A549 (cell line): ENCODE measurements around the gene CFH. TPM values are rescaled to one million over a fixed set of nuclear protein-coding genes. Genes with fewer than 3 reads are reported as not detected.

Experiments used
- ATAC-seq, 2 experiments: fragments of 200-7000 bp in 1 of 2; fragments of >200 bp in 1 of 2; cut with Nextera tagmentation in 1 of 2; cut with Tn5 transposase in 1 of 2; 3 replicates each; pipeline versions ENCODE4 v1.8.0 to v1.9.1; 2018 to 2020; ENCODE audit warnings: mild to moderate bottlenecking in 1 of 2, moderate library complexity in 1 of 2
- CTCF ChIA-PET: fragments of 300-600 bp; sonication (Branson Sonifier 250); formaldehyde crosslinking; extraction: SDS; loops from one replicate; lab custom pipeline; 2021; ENCODE audit warnings: antibody characterized with exemption, inconsistent platforms; lab: Yijun Ruan, JAX
- POLR2A ChIA-PET: fragments of 350-600 bp; formaldehyde crosslinking; extraction: SDS; loops from one replicate; lab custom pipeline; 2021; ENCODE audit warnings: antibody characterized with exemption, inconsistent platforms; lab: Yijun Ruan, JAX
- DNase-seq, 2 experiments: peaks; one replicate each; pipeline versions ENCODE4 v3.0.0 to v3.0.0-alpha.2; 2011 to 2016; ENCODE audit warnings: low read depth in 1 of 2, low spot score in 1 of 2
- FAIRE-seq: peaks from 2 replicates; lab custom pipeline; 2011; peaks lifted over from hg19 to GRCh38; lab: Jason Lieb, UNC
- H3K27ac ChIP-seq, 2 experiments: fragments of >200 bp; sonication (Bioruptor Twin); formaldehyde crosslinking; 3 replicates each; pipeline ENCODE4 v1.5.1; 2016 to 2017
- H3K4me1 ChIP-seq: fragments of >200 bp; sonication (Bioruptor Twin); formaldehyde crosslinking; 3 replicates; pipeline ENCODE4 v1.6.1; 2016
- H3K4me2 ChIP-seq: fragments of >200 bp; sonication (Bioruptor Twin); formaldehyde crosslinking; 3 replicates; pipeline ENCODE4 v1.6.1; 2016
- H3K4me3 ChIP-seq: fragments of >200 bp; sonication (Bioruptor Twin); formaldehyde crosslinking; 3 replicates; pipeline ENCODE4 v1.5.1; 2016
- H3K9me3 ChIP-seq: fragments of >200 bp; sonication (Bioruptor Twin); formaldehyde crosslinking; 3 replicates; pipeline ENCODE4 v1.6.1; 2016
- EHF ChIP-seq: fragments of 250-450 bp; sonication (Bioruptor Pico); IDR thresholded peaks from 2 replicates; pipeline ENCODE4 v1.5.0; 2020; ENCODE audit warnings: mild to moderate bottlenecking
- GATA3 ChIP-seq: IDR thresholded peaks from 2 replicates; pipeline ENCODE4 v1.6.1; 2012; ENCODE audit warnings: borderline replicate concordance
- HDAC2 ChIP-seq: fragments of 200-600 bp; sonication (generic); IDR thresholded peaks from 2 replicates; pipeline ENCODE4 v1.6.1; 2016
- HOXA7 ChIP-seq: fragments of 250-450 bp; sonication (Bioruptor Pico); IDR thresholded peaks from 2 replicates; pipeline ENCODE4 v1.5.0; 2020; ENCODE audit warnings: mild to moderate bottlenecking, moderate library complexity
- JUNB ChIP-seq: fragments of >200 bp; sonication (Bioruptor Twin); formaldehyde crosslinking; IDR thresholded peaks from 2 replicates; pipeline ENCODE4 v1.6.1; 2016
- KDM1A ChIP-seq: fragments of 200-600 bp; sonication (generic); IDR thresholded peaks from 2 replicates; pipeline ENCODE4 v1.6.1; 2016; ENCODE audit warnings: low read depth, mild to moderate bottlenecking
- MAZ ChIP-seq: fragments of 150-350 bp; IDR thresholded peaks from 2 replicates; pipeline ENCODE4 v1.6.1; 2014; ENCODE audit warnings: antibody characterized with exemption, low read depth, low read length, borderline replicate concordance
- PHF8 ChIP-seq: fragments of 200-600 bp; sonication (generic); IDR thresholded peaks from 2 replicates; pipeline ENCODE4 v1.6.1; 2016; ENCODE audit warnings: low read depth, mild to moderate bottlenecking, antibody characterized with exemption, moderate library complexity, borderline replicate concordance
- RAD21 ChIP-seq, 2 experiments: fragments of >200 bp in 1 of 2; sonication (Bioruptor Twin) in 1 of 2; formaldehyde crosslinking in 1 of 2; IDR thresholded peaks in 1 of 2; conservative IDR thresholded peaks in 1 of 2; 2 replicates in 1 of 2; 3 replicates in 1 of 2; pipeline ENCODE4 v1.6.1; 2012 to 2018; ENCODE audit warnings: inconsistent platforms in 1 of 2
- SMC3 ChIP-seq: fragments of >200 bp; sonication (Bioruptor Twin); formaldehyde crosslinking; IDR thresholded peaks from 3 replicates; pipeline ENCODE4 v1.6.1; 2018; ENCODE audit warnings: inconsistent platforms
- SREBF2 ChIP-seq: fragments of 450-650 bp; IDR thresholded peaks from 2 replicates; pipeline ENCODE4 v1.6.1; 2014; ENCODE audit warnings: mild to moderate bottlenecking, moderate library complexity
- WGBS: methylation state at CpG from one replicate; pipeline ENCODE4 v1.1.6; 2017; ENCODE audit errors: missing lambda C conversion rate; 5-methylcytosine and 5-hydroxymethylcytosine counted together
- polyA plus RNA-seq, 4 experiments: library from polyadenylated mRNA; depleted of rRNA in 3 of 4; stranded (reverse); fragments of >200 nt; fragmentation: RNase III in 1 of 4; extraction: RNeasy Plus Mini Kit Qiagen cat#74134 plus additional on column Dnase treatment in 1 of 4; gene quantifications; 2 replicates in 3 of 4; 3 replicates in 1 of 4; pipeline ENCODE4 v1.2.3, GENCODE V29; 2011 to 2017
- TF ChIP-seq, protein P1 (sequence below): fragments of 200-600 bp; sonication (generic); IDR thresholded peaks from 2 replicates; pipeline ENCODE4 v1.6.1; 2016; ENCODE audit warnings: antibody characterized with exemption, mild to moderate bottlenecking, moderate library complexity
- TF ChIP-seq, protein P2 (sequence below): IDR thresholded peaks from 2 replicates; pipeline ENCODE4 v1.6.1; 2012
- TF ChIP-seq, protein P3 (sequence below): fragments of >200 bp; sonication (Bioruptor Twin); formaldehyde crosslinking; IDR thresholded peaks from 3 replicates; pipeline ENCODE4 v1.5.1; 2016

The CFH gene
- polyA plus RNA-seq, 2 of the 4 experiments (the other 2 are of a cell fraction), result 8.2 to 68.1 TPM

DNA sequence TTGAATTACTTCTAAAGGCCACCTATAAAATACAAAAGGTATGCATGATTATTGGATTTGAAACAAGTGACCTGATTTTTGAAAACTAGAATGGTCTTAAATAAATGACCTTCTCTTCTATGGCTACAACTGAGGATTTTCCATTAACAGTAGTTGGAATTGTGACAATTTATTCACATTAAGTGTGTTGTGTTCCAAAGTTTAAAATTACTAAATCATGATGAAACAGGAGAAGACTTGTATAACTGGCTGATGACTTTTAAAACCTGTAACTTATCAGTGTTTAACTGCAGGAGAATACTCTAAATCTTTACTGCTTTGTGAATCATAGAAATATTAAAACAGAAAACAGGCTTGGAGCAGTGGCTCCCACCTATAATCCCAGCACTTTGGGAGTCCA is 48.2 kb upstream of the CFH start:
- POLR2A ChIA-PET, result no interaction called here
- no peak for ATAC-seq

DNA sequence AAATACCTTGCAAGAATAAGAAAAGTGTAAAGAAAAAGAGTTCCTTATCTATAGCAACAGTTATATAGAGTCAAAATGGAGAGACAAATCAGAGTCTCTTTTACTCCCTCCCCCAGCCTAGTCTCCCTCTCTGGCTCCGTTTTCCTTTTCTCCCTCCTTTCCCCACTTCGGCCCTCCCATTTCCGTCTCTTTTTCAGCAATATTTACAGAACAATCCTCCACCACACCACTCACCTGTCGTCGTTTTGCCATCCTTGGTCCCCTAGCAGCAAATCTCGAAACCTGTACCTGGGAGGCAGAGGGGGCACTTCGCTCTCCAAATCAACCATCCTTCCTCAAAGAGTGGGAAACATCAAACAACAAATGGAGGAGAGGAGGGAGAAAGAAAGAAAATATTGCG is 43.9 kb upstream of the CFH start:
- Histone ChIP-seq H3K4me2 (peak overlapping the region; percentile 86), H3K27ac (peak overlapping the region; percentile 64 to 78), H3K4me1 (0 out of 3 replicates have a peak, but pooled peaks cover 3% of the 10 kb centered on the region), H3K9me3 (no peaks in the 10 kb centered on the region), H3K4me3 (peak overlapping the region; percentile 69)
- peak in 1 of 2 experiments; percentile 37; a peak in 3 of 6 replicates for ATAC-seq
- ChIA-PET POLR2A (no interaction called here), CTCF (no interaction called here)
- TF ChIP-seq KDM1A (0 out of 2 replicates have a peak, but pooled peaks have one; percentile 26), GATA3 (no peak), MAZ (no peak)
- no peak for DNase-seq
- no peak for FAIRE-seq
- WGBS, result under 1% methylated on average over 8 of the region's 8 CpGs

More for the DNA sequence above, 48.2 kb upstream of the CFH start:
- Histone ChIP-seq H3K4me1 (0 out of 3 replicates have a peak, but pooled peaks cover 3% of the 10 kb centered on the region), H3K9me3 (no peaks in the 10 kb centered on the region), H3K4me3 (no peak overlapping the region), H3K4me2 (no peak overlapping the region), H3K27ac (no peak overlapping the region)
- CTCF ChIA-PET, result no interaction called here
- DNase-seq (no peak), FAIRE-seq (no peak)
- TF ChIP-seq EHF (CRISPR knock-in tag) (no peak), HDAC2 (no peak), HOXA7 (no peak), SMC3 (no peak)
- TF ChIP-seq, protein P1, sequence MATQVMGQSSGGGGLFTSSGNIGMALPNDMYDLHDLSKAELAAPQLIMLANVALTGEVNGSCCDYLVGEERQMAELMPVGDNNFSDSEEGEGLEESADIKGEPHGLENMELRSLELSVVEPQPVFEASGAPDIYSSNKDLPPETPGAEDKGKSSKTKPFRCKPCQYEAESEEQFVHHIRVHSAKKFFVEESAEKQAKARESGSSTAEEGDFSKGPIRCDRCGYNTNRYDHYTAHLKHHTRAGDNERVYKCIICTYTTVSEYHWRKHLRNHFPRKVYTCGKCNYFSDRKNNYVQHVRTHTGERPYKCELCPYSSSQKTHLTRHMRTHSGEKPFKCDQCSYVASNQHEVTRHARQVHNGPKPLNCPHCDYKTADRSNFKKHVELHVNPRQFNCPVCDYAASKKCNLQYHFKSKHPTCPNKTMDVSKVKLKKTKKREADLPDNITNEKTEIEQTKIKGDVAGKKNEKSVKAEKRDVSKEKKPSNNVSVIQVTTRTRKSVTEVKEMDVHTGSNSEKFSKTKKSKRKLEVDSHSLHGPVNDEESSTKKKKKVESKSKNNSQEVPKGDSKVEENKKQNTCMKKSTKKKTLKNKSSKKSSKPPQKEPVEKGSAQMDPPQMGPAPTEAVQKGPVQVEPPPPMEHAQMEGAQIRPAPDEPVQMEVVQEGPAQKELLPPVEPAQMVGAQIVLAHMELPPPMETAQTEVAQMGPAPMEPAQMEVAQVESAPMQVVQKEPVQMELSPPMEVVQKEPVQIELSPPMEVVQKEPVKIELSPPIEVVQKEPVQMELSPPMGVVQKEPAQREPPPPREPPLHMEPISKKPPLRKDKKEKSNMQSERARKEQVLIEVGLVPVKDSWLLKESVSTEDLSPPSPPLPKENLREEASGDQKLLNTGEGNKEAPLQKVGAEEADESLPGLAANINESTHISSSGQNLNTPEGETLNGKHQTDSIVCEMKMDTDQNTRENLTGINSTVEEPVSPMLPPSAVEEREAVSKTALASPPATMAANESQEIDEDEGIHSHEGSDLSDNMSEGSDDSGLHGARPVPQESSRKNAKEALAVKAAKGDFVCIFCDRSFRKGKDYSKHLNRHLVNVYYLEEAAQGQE, result no peak
- TF ChIP-seq, protein P2, sequence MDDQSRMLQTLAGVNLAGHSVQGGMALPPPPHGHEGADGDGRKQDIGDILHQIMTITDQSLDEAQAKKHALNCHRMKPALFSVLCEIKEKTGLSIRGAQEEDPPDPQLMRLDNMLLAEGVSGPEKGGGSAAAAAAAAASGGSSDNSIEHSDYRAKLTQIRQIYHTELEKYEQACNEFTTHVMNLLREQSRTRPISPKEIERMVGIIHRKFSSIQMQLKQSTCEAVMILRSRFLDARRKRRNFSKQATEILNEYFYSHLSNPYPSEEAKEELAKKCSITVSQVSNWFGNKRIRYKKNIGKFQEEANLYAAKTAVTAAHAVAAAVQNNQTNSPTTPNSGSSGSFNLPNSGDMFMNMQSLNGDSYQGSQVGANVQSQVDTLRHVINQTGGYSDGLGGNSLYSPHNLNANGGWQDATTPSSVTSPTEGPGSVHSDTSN, result no peak

DNA sequence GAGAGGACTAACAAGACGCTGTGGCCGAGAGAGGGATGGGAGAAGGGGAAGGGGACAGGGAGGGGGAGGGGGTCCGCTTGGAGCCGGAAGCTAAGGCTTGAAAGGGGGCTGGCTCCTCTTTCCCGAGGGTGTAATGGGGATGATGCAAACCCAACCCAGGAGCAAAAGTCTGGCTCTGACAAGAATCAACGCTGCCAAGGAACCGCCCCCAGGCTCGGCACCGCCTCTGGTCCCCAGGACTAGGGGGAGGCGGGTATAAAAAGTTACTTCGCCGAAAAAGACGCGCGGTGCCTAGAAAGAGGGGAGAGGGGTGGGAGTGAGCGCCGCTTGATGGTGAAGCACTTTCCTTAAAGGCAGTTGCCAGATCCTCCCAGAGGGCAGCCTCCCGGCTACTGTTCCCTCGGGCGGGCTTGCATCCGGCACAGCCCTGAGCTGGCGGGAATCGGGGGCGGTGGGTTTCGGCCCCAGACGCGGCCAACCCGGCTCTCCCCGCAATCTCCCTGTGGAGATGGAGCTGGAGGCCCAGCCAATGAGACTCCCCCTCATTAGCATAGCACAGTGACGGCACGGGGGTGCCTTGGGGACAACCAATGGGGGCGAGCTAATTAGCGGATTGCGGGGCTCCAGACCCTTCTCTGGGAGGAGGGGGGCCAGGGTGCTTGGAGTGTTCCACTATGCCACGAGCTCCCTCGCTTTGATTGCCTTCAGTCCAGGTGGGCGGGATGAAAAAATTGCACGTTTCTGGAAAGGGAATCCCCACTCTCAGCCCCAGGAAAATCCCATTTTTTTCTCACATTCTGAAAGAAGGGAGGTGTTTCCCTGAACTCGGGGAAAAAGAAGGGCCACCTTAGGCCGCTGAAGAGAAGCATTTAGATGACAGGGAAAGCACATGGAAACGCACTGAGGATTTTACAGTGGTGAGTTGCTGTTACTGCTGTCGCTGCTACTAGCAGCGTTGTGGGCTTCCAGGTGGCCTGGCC is 43.2 kb upstream of the CFH start, which contains the start of gene KCNT2:
Gene KCNT2 (minus strand): TSS at position 51 of the 980 bp plus-strand sequence. CDS start 131 bp downstream, outside the sequence.
- ChIA-PET POLR2A (no interaction called here), CTCF (interaction anchor here (0.7 kb wide), 1 partner anchor 8 kb away, joined by 4 read pairs; no protein-coding TSS in a partner anchor)
- peak within 1 kb of the TSS; percentile 86 for H3K4me2 ChIP-seq
- TF ChIP-seq, protein P3, sequence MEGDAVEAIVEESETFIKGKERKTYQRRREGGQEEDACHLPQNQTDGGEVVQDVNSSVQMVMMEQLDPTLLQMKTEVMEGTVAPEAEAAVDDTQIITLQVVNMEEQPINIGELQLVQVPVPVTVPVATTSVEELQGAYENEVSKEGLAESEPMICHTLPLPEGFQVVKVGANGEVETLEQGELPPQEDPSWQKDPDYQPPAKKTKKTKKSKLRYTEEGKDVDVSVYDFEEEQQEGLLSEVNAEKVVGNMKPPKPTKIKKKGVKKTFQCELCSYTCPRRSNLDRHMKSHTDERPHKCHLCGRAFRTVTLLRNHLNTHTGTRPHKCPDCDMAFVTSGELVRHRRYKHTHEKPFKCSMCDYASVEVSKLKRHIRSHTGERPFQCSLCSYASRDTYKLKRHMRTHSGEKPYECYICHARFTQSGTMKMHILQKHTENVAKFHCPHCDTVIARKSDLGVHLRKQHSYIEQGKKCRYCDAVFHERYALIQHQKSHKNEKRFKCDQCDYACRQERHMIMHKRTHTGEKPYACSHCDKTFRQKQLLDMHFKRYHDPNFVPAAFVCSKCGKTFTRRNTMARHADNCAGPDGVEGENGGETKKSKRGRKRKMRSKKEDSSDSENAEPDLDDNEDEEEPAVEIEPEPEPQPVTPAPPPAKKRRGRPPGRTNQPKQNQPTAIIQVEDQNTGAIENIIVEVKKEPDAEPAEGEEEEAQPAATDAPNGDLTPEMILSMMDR, result peak; percentile 14; the same call in 1 of the 3 replicates
- TF ChIP-seq KDM1A (0 out of 2 replicates have a peak, but pooled peaks have one; percentile 4), RAD21 (conservative IDR thresholded peaks at IDR 0.05 in 1 of 2, IDR thresholded peaks at IDR 0.05 in 1 of 2) (0 out of 5 replicates have a peak, but pooled peaks have one; percentile 7 to 12), PHF8 (0 out of 2 replicates have a peak, but pooled peaks have one; percentile 47), JUNB (no peak), SMC3 (peak; percentile 17; the same call in 1 of the 3 replicates), SREBF2 (no peak)
- TF ChIP-seq, protein P1, result no peak
- 11% methylated on average over 33 of the region's 43 CpGs for WGBS
- H3K27ac ChIP-seq, result peak within 1 kb of the TSS; percentile 64 to 78
- DNase-seq (peak; percentile 21 to 59), ATAC-seq (peak; percentile 89 to 93), FAIRE-seq (no peak)
- peak within 1 kb of the TSS; percentile 69 for H3K4me3 ChIP-seq
- H3K4me1 ChIP-seq, result 0 out of 3 replicates have a peak, but pooled peaks cover 3% of the 10 kb centered on the region
- H3K9me3 ChIP-seq, result no peaks in the 10 kb centered on the region
